AG09309 (cell line): ENCODE measurements around the gene RPLP1.

Experiments
- DNase-seq: peaks from one replicate; pipeline ENCODE4 v3.0.0-alpha.2; 2010; ENCODE audit warnings: low read depth
- H3K4me3 ChIP-seq: 2 replicates; pipeline ENCODE4 v1.5.1; 2011; ENCODE audit warnings: mild to moderate bottlenecking, low read depth, low read length, moderate library complexity; ENCODE audit not compliant: control insufficient read depth
- TF ChIP-seq, protein P1 (sequence below): IDR thresholded peaks from 2 replicates; pipeline ENCODE4 v1.5.1; 2011; ENCODE audit warnings: mild to moderate bottlenecking, low read depth, low read length, inconsistent platforms; ENCODE audit not compliant: insufficient read depth, control insufficient read depth; ENCODE audit errors: missing control alignments

Gene RPLP1

DNA sequence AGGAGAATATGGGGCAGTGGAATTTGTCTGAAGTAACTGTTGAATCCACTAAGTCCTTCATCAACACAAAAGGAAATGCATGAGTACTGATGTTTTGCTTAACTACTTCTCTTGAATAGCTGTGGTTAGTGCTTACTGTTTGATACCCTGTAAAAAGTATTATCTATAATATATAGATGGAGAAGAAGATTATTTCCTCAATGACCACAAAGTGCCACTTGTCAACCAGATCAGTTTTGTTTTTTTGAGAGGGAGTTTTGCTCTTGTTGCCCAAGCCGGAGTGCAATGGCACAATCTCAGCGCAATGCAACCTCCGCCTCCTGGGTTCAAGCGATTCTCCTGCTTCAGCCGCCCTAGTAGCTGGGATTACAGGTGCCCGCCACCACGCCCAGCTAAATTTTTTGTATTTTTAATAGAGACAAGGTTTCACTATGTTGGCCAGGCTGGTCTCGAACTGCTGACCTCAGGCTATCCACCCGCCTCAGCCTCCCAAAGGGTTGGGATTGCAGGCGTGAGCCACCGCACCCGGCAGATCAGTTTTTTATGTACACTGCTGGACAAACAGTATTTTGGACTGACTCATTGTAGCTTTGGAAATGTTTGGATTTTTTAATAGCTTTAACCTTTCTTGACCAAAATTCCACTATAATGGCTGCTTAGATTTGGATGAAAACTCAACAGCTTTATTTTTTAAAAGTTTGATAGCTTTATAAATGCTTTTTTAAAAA is 1.5 kb upstream of the RPLP1 start:
- no peak overlapping the region for H3K4me3 ChIP-seq
- DNase-seq = no peak
- TF ChIP-seq, protein P1, sequence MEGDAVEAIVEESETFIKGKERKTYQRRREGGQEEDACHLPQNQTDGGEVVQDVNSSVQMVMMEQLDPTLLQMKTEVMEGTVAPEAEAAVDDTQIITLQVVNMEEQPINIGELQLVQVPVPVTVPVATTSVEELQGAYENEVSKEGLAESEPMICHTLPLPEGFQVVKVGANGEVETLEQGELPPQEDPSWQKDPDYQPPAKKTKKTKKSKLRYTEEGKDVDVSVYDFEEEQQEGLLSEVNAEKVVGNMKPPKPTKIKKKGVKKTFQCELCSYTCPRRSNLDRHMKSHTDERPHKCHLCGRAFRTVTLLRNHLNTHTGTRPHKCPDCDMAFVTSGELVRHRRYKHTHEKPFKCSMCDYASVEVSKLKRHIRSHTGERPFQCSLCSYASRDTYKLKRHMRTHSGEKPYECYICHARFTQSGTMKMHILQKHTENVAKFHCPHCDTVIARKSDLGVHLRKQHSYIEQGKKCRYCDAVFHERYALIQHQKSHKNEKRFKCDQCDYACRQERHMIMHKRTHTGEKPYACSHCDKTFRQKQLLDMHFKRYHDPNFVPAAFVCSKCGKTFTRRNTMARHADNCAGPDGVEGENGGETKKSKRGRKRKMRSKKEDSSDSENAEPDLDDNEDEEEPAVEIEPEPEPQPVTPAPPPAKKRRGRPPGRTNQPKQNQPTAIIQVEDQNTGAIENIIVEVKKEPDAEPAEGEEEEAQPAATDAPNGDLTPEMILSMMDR = no peak

DNA sequence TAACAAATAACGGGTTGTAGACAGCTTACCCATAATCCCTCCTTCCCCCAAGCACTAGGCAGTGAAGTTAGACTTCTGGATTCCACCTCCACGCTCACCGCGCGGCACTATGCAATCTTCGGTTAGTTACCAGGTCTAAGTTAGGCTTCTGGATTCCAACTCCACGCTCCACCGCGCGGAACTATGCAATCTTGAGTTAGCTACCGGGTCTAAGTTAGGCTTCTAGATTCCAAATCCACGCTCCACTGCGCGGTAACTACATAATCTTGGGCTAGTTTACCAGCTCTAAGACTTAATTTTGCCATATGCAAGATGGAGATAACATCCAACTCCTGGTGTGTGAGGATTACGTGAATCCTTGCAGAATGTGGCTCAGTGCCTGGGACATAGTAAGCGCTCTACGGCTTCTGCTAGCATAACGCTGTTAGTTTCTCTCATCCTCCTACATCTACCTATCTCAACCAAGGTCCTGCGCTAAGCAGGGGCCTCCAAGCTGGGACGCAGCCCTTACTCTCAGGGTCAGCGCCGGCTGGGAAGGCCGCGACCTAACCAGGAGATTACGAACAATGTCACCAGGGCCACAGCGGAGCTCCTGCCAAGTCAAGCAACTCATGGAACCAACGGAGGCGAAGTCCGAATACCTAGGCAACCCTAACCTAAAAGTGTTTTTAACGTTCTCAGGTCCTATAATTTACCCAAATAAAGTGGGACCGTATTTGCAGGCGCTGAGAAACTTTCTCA is 497 bp upstream of the RPLP1 start:
- TF ChIP-seq, protein P1 = no peak
- DNase-seq = no peak
- peak overlapping the region; percentile 72 for H3K4me3 ChIP-seq

DNA sequence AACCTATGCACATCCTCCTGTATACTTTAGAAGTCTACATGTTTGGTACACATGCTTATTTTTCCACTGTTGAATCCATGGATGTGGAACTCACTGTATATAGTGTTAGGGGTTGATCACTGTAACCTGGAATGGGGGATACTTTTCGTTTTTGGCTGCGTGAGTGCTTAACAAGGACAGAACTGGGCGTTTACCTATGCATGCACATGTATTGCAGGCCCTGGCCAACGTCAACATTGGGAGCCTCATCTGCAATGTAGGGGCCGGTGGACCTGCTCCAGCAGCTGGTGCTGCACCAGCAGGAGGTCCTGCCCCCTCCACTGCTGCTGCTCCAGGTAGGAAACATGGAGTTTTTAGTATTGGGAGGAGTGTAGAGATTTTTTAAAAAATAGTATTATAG is 2.3 kb downstream of the RPLP1 start:
- peak overlapping the region; percentile 6 for H3K4me3 ChIP-seq
- TF ChIP-seq, protein P1 = no peak
- no peak for DNase-seq

DNA sequence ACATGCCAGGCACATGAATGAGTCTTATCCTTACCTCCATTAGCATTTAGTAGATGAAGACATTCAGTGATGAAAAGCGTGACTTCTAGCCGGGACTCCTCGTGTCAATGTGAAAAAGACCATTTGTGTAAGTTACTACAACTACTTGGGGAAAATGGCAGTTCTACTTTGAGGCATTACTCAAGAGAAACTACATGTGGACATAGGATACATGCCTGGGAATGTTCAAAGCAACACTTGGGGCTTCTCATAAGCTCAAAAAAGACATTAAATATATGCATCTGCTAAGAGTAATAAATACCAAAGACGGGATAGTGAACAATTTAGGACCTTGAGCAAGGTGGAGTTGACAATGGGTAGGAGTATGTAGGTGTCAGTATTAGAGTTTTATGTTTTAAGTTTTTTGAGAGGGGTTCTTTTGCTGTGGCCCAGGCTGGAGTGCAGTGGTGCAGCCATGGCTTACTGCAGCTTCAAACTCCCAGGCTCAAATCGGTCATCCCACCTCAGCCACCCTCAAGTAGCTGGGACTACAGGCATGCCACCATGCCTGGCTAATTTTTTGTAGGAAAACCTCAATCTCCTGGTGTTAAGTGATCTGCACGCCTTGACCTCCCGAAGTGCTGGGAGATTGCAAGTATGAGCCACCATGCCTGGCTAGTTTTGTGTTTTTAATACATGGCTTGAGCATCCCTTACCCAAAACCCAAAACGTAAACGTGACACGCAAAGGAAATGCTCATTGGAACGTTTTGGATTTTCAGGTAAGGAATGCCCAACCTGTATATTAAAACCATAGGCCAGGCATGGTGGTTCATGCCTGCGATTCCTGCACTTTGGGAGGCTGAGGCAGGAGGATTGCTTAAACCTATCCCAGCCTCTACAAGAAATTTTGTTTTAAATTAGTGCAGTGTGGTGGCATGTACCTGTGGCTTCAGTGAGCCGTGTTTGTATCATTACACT is 3.9 kb downstream of the RPLP1 start:
- no peak for DNase-seq
- H3K4me3 ChIP-seq = no peak overlapping the region
- TF ChIP-seq, protein P1 = no peak

DNA sequence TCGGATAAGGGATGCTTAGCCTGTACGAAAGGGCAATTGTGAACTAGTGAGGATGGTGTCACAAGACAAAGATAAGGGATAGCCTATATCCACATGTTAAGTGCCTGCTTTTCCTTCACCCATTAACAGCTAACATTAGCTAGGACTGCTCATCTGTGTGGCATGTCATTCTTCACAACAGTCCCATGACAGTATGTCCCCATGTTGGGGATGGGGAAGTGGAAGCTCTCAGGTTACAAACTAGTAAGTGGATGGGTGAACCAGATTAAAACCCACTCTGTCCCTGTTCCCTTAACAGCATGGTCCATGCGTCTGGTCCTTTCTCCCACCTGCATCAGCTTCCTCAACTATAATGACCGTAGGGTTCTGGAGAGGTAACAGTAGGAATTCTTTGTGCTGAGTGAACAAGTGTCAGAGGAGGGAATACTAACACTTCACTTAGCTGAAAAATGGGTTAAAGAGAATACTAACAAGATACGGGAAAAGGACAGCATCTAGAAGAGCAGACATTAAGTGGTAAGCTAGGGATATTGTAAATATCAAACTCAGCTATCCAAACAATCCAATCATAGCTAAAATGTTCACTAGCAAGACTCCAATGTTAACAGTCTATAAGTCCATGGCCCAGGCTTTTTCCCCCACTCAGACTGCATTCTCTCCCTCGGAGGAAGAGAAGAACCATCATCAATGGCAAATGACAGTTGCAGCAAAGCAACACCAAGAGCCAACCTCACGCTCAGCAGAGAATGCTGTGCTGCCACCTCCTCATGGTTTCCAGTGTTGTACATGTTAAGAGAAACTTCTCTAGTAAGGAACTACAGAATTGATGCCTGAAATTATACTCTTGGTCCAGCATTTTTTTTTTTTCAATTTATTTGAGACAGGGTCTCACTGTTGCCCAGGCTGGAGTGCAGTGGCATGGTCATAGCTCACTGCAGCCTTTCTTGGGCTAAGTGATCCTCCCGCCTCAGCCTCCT is 5.0 kb downstream of the RPLP1 start:
- H3K4me3 ChIP-seq = no peak overlapping the region
- no peak for DNase-seq

More for the DNA sequence above, 5.0 kb downstream of the RPLP1 start:
- TF ChIP-seq, protein P1 = no peak
